GM18526 (cell line): Measurements from ENCODE around the gene STAT4.

Experiments
- POLR2A ChIP-seq: IDR thresholded peaks from 3 replicates; pipeline ENCODE4 v1.6.1; 2011; ENCODE audit not compliant: insufficient read length; ENCODE audit errors: extremely low read depth

Gene STAT4

DNA sequence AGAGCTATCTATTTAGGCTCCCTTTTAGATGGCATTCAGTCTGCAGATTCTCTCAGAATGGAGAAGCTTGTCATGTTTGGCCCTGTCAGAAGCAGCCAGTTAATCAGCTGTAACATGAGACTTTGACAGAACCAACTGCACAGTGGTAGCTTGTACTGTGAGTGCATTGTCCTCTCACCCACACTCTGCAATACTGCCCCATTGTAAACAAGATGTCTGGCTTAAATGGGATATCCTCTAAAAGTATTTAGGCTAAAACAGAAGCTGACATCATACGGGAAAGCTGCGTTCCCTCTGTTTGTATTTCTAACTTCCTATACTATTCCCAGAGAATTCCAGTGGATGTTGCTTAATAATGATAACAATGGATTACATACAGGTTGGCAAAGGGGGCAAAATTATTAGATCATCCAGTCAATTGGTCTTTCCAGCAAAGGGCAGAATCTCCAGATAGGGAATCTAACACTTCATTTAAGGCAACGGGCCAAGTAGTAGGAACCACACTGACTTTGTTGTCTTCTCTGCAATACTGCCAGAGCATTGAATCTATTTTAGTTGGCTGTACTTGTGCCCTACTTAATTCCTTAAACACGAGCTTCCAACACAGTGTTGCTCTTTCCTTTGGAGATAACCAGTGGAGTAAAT lies 15.4 kb upstream of the STAT4 start:
- no peak for TF ChIP-seq POLR2A

DNA sequence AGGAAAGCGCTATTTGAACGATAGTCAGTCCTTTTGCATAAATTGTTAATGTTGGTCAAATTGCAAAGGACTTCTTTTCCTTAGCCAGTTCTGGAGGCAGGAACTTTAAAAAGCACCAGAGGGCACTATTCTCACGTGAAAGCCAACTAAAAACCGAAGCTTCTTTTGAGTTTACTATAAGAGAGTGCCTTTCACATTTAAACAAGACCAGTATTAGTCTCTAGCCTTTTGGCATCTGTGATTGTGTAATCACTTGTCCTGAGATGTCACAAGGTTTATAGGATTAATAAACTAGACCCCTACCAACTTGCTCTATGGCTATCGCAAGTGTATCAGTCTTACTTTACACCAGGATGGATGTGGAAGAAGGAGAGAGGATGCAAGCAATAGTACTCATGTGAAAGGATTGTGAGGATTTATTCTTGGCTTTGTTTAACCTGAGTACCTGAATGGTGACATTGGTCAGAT lies 14.4 kb upstream of the STAT4 start:
- TF ChIP-seq POLR2A, result no peak

DNA sequence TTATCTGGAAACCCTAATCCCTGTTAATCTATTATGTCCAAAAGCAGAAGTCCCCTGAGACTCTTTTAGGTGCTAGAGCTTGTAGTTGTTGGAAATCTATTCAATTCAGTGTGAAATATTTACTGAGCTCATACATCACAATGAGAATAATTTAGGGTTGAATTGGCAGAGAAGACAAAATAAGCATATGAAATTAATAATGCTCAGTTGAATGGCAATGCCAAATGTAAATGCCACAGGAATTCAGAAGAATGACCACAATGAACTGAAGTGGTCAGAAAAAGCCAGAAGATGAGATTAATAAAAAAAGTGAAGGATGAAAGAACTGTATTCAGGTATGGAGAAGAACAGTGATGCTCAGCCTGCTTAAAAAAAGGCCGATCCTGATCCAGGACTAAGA lies 8.0 kb upstream of the STAT4 start:
- no peak for TF ChIP-seq POLR2A

DNA sequence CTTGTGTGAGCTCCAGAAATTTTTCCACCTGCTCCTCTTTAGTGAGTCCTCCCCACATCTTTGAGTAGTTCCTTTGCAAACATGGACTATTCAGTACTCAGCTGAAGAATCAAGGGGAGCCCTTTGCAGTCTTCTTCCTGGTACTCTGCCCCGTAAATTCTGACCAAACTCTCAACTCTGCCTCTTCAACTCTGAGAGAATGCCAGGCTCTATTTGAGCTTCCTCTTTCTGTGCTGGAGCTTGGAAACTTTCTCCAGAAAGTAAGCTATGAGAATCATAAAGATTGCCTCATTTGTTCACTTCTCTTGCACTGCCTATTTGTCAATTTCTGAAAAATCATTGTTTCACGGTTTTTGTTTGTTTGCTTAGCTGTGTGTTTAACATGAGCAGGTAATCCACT lies 7.4 kb upstream of the STAT4 start:
- TF ChIP-seq POLR2A, result no peak

DNA sequence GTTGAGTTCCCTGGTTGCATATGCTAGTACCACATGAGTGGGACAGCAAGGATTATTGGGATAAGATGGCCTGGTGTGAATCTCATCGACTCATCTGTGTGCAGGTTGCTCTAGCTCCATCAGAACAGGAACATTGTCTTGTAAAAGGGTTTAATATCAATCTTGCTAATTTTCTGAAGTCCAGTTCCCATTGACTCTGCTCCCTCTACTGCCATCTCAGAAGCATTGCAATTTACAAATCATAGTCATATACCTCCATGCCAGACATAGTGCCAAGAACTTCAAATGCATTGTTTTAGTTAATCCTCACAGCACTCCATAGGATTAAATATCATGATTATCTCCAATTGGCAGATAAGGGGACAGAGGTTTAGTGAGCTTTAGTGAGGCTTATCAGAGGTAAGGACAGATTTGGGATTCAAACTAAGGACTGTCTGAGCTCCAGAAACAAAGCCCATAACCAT lies 4.8 kb upstream of the STAT4 start:
- no peak for TF ChIP-seq POLR2A

DNA sequence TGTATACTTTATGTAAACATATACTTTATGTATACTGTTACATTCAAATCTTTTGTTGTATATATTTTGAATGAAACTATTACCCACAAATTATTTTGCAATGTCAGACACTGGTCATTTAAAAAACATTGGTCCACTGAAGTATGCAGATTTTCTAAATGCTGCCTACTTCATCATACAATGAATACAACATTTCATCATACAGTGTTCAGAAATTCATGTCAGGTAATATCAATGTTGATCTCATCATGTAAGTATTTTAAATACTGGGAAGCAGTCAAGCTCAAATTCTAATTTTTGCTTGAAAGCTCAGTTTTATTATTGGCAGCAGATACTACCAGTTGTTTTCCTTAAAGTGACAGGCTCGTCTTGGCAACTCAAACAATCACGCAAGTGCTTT lies 2.9 kb upstream of the STAT4 start:
- TF ChIP-seq POLR2A, result no peak

DNA sequence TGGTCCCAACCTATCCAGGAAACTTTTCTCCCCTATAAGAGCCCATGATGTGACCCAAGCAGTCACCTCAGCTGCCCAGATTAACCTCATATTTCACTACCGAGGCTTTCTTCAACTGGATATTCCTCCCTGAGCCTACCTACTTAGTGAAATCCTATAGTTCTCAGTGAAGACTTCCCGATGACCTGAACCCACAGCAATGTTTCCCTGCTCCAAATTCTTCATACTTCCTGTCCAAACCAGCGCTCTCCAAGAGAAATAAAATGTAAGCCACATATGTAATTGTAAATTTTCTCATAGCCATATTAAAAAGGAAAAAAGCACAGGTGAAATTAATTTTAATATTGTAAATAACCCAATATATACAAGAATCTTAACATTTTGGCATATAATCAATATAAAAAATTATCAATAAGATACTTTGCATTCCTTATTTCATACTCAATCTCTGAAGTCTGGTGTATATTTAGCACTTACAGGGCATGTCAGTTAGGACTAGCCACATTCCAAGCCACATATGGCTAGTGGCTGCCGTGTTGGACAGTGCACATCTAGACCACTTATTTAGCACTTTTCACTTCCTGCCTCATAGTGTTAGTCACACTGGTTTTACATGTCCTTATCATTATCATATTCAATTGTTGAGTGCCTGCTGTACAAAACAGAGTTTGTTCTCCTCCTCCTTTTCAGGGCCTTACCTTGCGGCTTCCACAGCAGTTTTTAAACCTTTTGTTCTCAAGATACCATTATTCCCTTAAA lies 1.9 kb upstream of the STAT4 start:
- TF ChIP-seq POLR2A, result no peak

DNA sequence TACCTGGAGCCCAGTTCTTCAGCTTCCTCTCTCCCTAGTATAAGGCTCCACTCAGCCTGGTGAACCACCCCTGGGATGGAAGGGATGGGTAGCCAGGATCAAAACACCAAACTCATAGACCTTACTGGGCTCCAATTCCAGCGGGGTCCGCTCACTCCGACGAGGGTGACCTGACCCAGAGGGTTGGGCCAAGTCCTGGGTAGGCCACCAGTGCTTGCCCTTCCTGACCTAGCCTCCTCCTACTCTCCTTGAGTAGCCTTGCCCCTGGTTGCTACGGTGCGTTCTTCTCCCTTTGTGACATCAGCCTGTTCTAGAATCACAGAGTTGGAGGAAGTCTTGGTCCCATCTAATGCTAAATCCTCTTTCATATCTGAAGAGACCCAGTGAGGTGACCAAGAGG lies 537 bp upstream of the STAT4 start:
- no peak for TF ChIP-seq POLR2A

DNA sequence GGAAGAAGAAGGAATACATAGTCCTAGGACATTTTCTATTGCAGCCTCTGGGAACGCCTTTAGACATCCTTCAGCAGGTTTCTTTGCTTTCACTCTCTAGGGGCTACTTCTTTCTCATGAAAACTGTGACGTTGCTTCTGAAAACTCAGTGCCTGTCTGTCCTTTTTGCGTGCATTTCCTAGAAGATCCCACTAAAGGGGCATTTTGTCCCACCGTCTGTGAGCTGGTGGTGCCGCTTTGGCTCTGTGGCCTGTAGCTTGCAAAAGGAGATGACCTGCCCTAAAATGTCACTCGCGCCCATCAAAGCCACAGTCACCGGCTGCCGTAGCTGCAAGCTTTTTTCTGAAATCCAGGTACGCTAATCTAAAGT lies 579 bp downstream of the STAT4 start:
- no peak for TF ChIP-seq POLR2A

DNA sequence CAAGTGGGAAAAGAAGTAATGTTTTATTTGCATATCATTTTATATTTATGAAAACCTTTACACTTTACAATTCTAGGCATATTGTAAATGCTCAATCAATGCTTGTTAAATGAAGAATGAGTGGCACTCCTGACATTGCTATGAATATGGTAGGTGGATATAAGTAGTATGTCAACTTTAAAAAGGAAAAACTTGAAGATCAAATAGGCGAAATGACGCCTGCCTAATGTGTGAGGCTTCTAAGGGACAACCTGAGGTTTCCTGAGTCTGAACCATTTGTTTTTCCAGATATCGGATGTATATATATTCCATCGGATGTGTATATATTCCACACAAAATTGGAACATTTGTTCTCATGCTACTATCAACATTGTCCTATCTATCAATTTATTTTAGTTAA lies 1.4 kb downstream of the STAT4 start:
- no peak for TF ChIP-seq POLR2A

DNA sequence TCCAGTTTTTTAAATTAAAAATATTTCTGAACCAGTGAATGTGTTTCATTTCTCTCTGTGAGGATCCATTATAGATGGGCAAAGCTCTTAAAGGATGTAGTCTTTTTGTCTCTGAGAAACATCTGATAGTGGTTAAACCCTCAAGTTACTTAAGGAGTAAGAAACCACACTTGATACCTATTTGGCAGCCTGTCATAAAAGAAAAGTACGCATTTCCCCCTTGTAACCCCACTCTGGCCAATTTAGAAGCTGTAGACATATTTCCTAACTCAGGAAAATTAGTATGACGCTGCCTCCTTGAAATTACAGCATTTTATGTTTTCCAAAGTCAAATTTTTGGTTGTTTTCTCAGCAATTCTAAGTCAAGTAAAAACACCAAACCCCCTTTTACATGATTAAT lies 2.0 kb downstream of the STAT4 start:
- TF ChIP-seq POLR2A, result no peak

DNA sequence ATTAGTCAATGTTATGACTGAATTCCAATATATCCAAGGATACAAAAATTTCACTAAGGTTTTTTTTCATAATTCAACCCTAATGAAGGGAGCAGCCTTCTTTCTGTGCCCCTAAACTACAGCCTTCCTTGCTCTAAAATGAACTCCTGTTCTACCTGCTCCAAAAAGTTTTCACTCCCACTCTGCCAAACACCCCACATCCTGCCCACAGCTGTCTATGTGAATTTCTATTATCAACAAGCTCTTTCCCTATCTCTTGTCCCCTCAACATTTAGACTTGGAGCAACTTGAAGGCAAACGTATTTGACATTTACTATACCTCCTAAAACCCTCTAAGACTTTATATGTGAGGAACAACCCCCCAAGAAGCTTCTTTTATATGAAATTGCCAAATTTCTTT lies 2.5 kb downstream of the STAT4 start:
- no peak for TF ChIP-seq POLR2A

DNA sequence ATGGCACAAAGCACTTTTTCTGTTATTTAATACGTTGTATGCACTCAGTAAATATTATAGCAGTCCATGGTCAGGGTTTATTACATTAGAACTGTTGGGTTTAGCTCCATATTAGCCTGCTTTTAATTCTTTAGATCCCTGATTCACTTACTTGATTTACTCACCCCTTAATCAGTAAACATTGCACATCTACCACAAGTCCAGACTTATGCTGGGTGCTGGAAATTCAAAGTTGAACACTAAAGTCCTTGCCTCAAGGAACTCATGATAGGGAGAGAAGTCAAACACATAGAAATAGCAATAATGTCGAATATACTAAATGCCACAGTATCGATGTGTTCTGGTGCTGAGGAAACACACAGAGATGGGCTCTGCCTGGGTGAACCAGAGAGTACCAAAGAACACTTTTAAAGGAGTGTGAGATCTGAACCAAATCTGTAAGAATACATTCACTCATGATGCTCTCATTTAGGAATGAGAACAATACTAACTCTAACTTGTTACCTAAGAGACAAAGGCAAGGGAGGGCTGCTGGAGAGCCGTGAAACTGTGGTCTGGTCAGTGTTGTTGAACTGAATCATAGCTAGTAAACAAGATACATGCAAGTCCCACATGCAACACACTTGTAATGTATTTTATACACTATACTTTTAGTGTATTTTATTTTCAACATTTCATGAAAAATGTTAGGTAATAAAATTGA lies 4.9 kb downstream of the STAT4 start:
- TF ChIP-seq POLR2A, result no peak

DNA sequence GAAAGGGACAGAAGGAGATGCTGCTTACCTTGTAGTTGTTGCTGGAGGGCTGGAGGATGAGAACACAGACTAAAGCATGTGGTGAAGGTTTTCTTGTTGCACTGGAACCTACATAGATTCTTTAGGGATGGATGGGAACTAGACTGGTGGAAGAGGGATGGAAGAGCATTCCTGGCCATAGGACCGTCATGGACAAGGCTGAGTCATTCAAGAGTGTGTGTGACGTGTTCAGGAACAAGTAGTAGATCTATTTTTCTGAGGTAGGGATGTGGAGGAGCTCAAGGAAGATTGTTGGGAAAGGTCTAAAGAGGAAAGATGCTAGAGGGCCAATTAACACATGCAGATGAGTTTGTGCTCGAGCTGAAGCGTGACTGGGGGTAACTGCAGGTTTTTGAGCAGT lies 6.6 kb downstream of the STAT4 start:
- TF ChIP-seq POLR2A, result no peak

DNA sequence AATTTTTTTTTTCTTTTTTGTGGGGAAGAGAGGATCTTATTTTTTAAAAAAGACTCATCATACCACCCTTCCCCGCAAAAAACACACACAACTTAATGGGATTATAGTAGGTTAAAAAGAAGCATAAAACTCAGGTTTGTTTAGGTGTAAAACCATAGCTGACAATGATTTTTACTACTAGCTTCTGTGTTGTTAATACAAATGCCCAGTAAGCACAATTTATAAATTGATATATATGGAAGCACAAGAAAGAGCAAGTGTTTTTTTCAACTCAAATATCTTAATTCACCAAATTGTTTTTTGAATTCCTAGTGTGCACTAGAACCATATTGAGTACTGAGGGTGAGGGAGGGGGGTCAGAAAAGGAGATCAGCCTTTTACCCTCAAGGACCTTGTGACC lies 7.0 kb downstream of the STAT4 start:
- TF ChIP-seq POLR2A, result no peak

DNA sequence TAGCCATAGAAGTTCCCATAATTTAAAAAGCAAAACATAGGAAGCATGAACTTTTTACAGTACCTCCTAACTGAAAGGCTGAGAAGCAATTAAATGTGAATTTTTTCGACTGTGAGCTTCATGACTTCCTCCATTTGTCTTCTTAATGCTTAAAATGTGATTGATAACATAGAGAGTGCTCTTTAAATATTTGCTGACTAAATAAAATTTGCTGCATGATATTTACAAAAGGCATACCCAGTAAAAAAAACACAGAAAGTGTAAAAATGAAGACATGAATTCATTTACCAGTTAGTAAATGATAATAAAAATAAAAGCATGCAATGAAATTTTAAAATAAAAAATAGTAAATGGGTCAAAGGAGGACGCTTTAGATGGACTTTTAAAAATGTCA lies 21.9 kb downstream of the STAT4 start:
- no peak for TF ChIP-seq POLR2A
